ENCODE measurements around the gene MYOZ1. TPM values are rescaled to one million over a fixed set of nuclear protein-coding genes. Genes with fewer than 3 reads are reported as not detected.

MYOZ1 gene
- total and polyA plus RNA-seq, 12 donors: 0.18 to 4.2 (median 0.48) TPM

- H3K4me1 ChIP-seq (replicated peaks in 1 of 2): no peaks in the 10 kb centered on the region
- no peaks in the 10 kb centered on the region for H3K27me3 ChIP-seq
- no peak overlapping the region for H3K27ac ChIP-seq
- 93 to 95% (median 94%) methylated on average over 3 of the region's 3 CpGs for WGBS, 4 donors
- no peak for TF ChIP-seq CTCF (IDR thresholded peaks at IDR 0.05)
- TF ChIP-seq POLR2A (IDR thresholded peaks at IDR 0.05): no peak
- H3K4me3 ChIP-seq: no peak overlapping the region
- intact Hi-C loops (cut with DNase I): no loop called here
- H3K36me3 ChIP-seq (replicated peaks in 1 of 2): no peaks in the 10 kb centered on the region
- DNase-seq: no peak
- no peaks in the 10 kb centered on the region for H3K9me3 ChIP-seq (replicated peaks in 1 of 3)
Observed at GRCh38 chr10:73614720-73615119, 26.6 kb downstream of the MYOZ1 start.

- Histone ChIP-seq H3K36me3 (replicated peaks in 1 of 2) (no peaks in the 10 kb centered on the region), H3K4me3 (no peak overlapping the region), H3K9me3 (replicated peaks in 1 of 3) (no peaks in the 10 kb centered on the region), H3K27me3 (no peaks in the 10 kb centered on the region), H3K27ac (no peak overlapping the region), H3K4me1 (replicated peaks in 1 of 2) (no peaks in the 10 kb centered on the region)
- DNase-seq: no peak
- intact Hi-C loops (cut with DNase I): no loop called here
- WGBS, 4 donors: 82 to 95% (median 87%) methylated on average over 4 of the region's 4 CpGs
- TF ChIP-seq POLR2A (IDR thresholded peaks at IDR 0.05): no peak
- TF ChIP-seq CTCF (IDR thresholded peaks at IDR 0.05): no peak
Observed at GRCh38 chr10:73609116-73609515, 32.2 kb downstream of the MYOZ1 start.

- WGBS, 4 donors: 75 to 93% (median 81%) methylated on average over 3 of the region's 3 CpGs
- Histone ChIP-seq H3K4me1 (replicated peaks in 1 of 2) (no peaks in the 10 kb centered on the region), H3K27ac (no peak overlapping the region), H3K27me3 (no peaks in the 10 kb centered on the region), H3K9me3 (replicated peaks in 1 of 3) (no peaks in the 10 kb centered on the region), H3K4me3 (no peak overlapping the region), H3K36me3 (replicated peaks in 1 of 2) (no peaks in the 10 kb centered on the region)
- intact Hi-C loops (cut with DNase I): no loop called here
- DNase-seq: no peak
- TF ChIP-seq CTCF (IDR thresholded peaks at IDR 0.05): no peak
- TF ChIP-seq POLR2A (IDR thresholded peaks at IDR 0.05): no peak
Observed at GRCh38 chr10:73601486-73601921, 39.8 kb downstream of the MYOZ1 start.

GRCh38 chr10:73597346-73597745 is 43.9 kb downstream of the MYOZ1 start:
- no peak overlapping the region for H3K4me3 ChIP-seq
- TF ChIP-seq POLR2A (IDR thresholded peaks at IDR 0.05) (no peak), CTCF (IDR thresholded peaks at IDR 0.05) (no peak)
- H3K27me3 ChIP-seq: no peaks in the 10 kb centered on the region
- H3K9me3 ChIP-seq (replicated peaks in 1 of 3): no peaks in the 10 kb centered on the region
- no peak for DNase-seq
- H3K4me1 ChIP-seq (replicated peaks in 1 of 2): peaks cover 0 to under 1% of the 10 kb centered on the region in 2 donors
- no peak overlapping the region for H3K27ac ChIP-seq
- no peaks in the 10 kb centered on the region for H3K36me3 ChIP-seq (replicated peaks in 1 of 2)
- 95 to 100% (median 99%) methylated on average over 1 of the region's 1 CpG for whole genome bisulfite sequencing, 4 donors
- intact Hi-C loops (cut with DNase I): no loop called here

Measured in adrenal gland (tissue), 12 donors.